Choroid plexus epithelial cell (primary cell): ENCODE data around the gene PAM.

ENCODE experiments used
- DNase-seq: peaks from one replicate; pipeline ENCODE4 v3.0.0-alpha.2; 2010; ENCODE audit warnings: low read depth
- H3K4me3 ChIP-seq: 2 replicates; pipeline ENCODE4 v1.5.1; 2011; ENCODE audit warnings: low read depth, mild to moderate bottlenecking, control low read depth, low read length, moderate library complexity
- CTCF ChIP-seq: conservative IDR thresholded peaks from 2 replicates; pipeline ENCODE4 v1.5.1; 2011; ENCODE audit warnings: low read depth, mild to moderate bottlenecking, control low read depth, inconsistent platforms, low read length, moderate library complexity

PAM gene

DNA sequence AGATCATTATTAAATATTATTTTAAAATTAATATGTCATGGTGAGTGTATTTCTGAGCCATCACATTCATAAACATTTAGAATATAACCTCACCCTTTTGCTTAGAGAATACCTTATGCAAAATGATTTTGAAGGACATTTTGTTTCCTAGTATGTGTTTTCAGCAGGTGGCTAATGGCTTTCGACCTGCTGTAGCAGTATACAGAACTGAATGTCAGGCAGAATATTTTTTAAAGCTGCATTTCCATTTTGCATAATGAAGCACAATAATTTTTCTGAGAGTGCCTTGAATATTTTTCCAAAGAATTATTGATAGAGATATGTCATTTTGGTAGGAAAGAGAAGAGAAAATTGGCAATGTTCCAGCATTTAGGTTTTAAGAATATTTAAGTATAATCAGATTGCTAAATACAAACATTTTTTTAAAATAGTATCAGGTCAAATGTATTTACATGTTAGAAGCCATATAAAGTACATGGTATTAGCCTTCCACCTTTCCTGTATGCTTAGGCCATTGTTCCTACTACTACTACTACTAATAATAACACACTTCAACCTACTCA is 42.3 kb downstream of the PAM start:
- no peak overlapping the region for H3K4me3 ChIP-seq
- no peak for DNase-seq
- TF ChIP-seq CTCF, result no peak

DNA sequence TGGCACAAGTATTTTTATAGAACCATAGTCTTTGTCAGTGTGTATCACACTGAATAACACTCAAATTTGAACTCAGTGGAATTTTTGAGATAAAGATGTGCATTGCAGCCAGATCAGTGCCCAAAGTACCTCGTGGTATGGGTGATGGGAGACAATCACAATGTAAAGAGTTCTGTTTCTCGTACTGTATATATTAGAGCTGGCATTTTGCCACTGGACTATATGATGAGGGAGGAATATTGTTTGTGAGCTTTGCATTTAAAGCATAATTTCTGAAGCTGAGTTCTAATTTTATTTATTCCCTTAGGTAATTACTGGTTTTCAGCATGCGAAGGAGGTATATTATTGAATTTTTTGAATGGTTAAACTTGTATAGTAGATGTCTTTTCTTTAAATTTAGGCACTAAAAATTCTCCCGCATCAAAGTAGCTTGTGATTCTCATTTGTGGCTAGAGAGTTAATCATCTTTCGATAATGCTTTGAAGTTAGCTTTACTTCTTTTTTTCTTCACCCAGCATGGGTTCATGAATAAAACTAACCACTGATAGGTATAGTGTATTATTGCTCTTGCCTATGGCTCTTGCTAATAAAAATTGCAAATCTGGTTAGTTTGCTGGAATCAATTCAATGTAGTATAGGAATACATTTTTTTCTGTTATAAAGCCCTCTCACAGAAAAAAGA is 43.1 kb downstream of the PAM start:
- H3K4me3 ChIP-seq, result no peak overlapping the region
- no peak for TF ChIP-seq CTCF
- DNase-seq, result no peak

DNA sequence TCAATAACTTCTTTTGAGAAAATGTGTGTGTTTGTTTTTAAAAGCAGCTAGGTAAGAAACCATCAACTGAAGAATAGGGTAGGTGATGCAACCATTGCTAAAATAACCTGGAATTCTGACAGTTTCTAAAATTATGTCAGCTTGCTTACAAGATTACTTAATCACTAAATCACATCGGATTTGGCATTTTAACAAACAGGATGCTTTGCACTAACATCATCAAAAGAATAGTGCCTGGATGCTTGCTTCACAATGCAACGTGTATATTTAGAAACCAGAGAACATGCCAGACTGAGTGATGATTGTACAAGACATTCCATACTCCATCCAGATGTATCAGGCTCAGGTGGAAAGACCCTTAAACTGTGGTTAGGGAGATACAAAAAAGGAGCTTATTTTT is 43.9 kb downstream of the PAM start:
- TF ChIP-seq CTCF, result no peak
- peak; percentile 48 for DNase-seq

DNA sequence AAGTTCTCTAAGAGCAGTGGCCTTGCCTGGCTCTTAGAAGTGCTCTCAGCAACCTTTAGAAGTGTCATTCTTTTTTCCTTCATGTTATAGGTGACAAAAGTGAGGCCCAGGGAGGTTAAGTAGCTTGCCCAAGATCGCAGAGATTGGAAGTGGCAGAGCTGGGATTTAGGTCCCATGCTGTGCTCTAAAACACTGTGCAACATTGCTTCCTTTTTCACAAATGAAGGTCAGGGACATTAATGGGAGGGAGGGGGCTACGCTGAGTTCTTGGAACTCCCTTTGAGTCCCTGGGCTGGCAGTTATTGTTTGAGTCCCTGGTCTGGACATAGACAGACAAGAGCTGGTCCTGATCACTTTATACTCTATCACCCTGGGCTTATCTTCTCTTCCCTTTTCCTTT is 45.3 kb downstream of the PAM start:
- TF ChIP-seq CTCF, result no peak
- no peak overlapping the region for H3K4me3 ChIP-seq
- DNase-seq, result no peak

More for the DNA sequence above, 43.9 kb downstream of the PAM start:
- H3K4me3 ChIP-seq, result no peak overlapping the region

- no peak for TF ChIP-seq CTCF
- H3K4me3 ChIP-seq, result no peak overlapping the region
- no peak for DNase-seq
These were observed 46.3 kb downstream of the PAM start for GRCh38 chr5:102801371-102801770.

DNA sequence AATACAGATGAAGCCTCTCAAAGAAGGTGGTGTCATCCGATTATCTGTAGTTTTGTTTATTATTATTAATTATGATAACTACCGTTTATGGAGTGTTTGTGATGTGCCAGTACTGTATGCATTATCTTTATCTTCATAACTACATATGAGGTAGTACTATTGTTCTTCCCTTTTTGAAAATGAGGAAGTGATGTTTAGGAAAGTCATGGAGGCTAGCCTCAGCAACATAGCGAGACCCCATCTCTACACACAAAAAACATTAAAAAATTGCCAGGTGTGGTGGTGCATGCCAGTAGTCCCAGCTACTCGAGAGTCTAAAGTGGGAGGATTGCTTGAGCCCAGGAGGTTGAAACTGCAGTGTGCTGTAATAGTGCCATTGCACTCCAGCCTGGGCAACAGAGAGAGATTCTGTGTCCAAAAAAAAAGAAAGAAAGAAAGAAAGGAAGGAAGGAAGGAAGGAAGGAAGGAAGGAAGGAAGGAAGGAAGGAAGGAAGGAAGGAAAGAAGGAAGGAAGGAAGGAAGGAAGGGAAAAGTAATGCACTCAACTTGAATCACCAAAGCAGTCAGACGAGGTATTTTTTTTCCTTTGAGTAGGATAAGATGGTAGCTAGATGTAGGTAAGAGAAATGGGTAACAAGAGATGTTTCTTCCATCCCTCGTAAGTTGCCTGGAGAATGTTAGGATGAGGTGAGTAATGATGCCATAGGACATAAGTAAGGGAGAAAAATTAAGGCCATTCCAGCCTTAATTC is 47.8 kb downstream of the PAM start:
- no peak for DNase-seq
- no peak overlapping the region for H3K4me3 ChIP-seq
- no peak for TF ChIP-seq CTCF
